GM19467 (cell line): ENCODE data around the gene MVB12B.

ENCODE experiments used
- ATAC-seq: cut with Tn5 transposase; IDR thresholded peaks from one replicate; pipeline ENCODE4 v1.9.1; 2021; ENCODE audit warnings: mild to moderate bottlenecking, moderate library complexity; ENCODE audit not compliant: unreplicated experiment

MVB12B gene

GRCh38 chr9:126401581-126401980 lies 75.0 kb downstream of the MVB12B start:
- ATAC-seq: no peak

DNA sequence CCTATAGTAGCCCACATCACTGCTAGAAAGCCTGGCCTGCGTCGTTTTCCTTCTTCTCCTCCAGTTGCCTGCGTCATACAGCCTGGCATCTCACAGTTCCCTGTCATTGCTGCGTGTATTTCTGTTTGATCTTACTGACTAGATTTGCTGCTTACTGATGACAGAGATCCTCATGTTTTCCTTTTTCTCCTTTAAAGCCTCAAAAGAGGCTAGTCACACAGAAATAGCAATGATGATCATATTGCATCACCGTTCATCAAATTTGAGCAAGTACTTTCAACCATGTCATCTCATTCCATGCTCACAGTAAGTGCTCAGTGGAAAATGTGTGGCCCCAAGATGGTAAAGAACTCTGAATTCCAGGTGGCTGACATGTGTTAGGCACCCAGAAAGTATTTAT lies 76.8 kb downstream of the MVB12B start:
- ATAC-seq: no peak

GRCh38 chr9:126404459-126404858 lies 77.8 kb downstream of the MVB12B start:
- no peak for ATAC-seq

GRCh38 chr9:126406075-126406667 lies 79.5 kb downstream of the MVB12B start:
- no peak for ATAC-seq

DNA sequence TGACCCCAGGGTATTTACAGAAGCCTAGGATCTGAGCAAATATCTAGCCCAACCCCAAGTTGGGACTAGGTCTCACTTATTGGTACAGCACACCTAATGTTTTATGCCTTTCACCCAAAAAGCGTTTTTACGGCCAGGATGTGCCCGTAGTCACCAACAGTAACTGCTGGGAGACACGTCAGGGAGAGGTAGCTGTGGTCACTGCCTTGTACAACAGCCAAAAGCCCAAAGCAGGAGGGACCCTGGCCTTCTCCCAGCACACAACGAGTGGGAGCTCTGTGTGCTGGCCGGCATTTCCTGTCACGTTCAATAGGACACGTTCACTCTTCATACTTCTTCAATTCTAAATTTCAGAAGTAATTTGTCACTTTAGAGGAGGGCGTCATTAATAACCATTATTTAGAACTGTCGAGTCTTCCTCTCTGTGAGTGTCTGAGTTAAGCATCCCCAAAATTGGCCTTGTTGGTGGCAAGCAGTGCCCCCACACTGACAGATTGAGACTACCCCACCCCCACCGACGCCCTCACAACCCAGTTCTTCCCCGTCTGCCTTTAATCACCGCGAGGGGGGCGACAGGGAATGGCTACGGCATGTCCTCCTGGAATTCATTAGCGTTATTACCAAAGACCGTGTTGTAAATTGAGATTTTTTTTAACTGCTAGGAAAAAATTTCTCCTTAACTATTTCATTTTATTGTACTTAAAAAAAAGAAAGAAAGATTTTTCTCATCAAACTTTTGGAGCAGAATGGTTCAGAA lies 80.7 kb downstream of the MVB12B start:
- no peak for ATAC-seq

- ATAC-seq: no peak
Measured at GRCh38 chr9:126408004-126408403, 81.4 kb downstream of the MVB12B start.

GRCh38 chr9:126410229-126410628 lies 83.6 kb downstream of the MVB12B start:
- ATAC-seq: no peak

DNA sequence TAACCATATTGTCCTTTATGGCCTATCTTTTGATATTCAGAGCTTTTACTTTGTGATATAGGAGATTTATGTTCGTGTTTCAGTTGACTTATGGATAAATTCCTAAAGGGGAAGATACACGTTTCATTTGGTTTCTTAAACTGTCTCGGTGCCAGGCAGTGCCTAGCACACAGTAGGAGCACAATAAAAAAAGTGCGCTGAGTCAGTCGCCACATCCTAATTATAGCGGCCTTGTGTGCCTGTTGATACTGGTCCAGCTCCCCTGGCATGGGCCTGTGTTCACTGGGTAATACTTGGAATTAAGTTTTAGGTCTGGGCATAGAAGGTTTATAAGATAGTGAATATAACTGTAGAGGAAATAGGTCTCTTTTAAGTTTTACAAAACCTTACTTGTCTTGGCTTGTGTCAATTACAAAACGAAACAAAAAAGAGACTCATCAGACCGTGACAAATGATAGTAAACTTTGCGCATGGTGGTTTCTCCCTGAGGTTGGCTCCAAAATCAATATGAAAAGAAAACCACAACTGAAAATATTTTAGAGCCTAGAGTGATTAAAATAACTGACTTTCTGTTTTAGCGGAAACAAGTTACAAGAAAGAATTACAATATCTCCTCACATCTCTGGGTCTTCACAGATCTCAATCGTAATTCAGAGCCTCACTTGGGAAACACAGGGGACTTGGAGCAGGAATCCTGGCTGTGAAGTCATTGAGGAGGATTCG lies 84.8 kb downstream of the MVB12B start:
- ATAC-seq: peak; percentile 61

DNA sequence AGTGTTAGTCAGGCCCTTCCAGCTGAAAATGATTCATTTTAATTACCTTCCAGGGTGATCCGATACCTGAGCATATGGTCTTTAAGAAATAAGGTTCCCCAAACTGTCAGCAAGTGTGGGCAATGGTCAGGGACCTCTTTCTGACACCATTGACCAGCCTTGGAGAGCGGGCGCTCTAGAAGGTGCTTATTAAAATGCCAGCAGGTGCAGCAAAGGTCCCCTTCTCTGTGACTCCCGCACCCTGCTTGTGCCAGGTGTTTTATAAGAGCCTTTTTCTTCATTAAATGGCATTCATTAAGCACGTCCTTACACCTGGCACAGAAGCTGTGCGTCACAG lies 85.3 kb downstream of the MVB12B start:
- ATAC-seq: no peak

GRCh38 chr9:126412905-126413304 lies 86.3 kb downstream of the MVB12B start:
- ATAC-seq: no peak

GRCh38 chr9:126413391-126414068 lies 86.9 kb downstream of the MVB12B start:
- ATAC-seq: no peak

- no peak for ATAC-seq
Measured at GRCh38 chr9:126415741-126416370, 89.2 kb downstream of the MVB12B start.

DNA sequence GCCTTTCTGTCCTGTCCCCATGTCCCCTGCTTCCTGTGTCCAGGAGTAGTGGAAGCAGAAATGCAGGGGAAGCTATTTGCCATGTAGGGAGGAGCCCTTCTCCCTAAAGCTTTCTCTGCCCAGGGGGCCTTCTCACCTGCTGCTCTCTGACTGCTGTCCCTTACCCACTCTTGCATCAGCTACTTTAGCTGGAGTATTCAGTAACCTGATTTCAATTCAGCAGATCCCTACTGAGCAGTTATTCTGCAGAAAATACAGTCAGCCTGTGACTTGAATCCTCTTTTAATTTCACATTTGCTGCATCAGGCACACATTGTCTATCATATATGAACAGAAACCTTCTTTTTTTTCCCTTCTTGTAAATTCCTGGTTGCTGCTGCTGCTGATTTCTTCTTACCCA lies 90.4 kb downstream of the MVB12B start:
- no peak for ATAC-seq

GRCh38 chr9:126417684-126418083 lies 91.1 kb downstream of the MVB12B start:
- ATAC-seq: no peak

DNA sequence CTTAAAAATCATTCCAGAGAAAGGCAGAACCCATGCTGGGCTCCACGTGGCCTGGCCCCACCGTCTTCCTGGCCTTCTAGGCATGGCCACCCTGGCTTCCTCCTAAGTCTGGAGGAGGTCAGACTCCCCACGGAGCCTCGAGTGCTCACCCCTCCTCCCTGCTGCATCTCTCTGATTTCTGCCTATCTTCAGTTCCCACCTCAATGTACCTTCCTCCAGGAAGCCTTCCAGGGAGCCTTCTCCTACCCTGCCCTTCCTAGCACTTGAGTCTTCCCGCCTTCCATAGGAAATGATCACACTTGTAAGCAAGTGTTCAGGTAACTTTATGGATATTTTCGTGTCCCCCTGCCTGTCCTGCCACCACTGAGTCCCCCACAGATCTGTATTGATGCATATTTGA lies 92.0 kb downstream of the MVB12B start:
- no peak for ATAC-seq

- ATAC-seq: no peak
Measured at GRCh38 chr9:126419475-126419874, 92.8 kb downstream of the MVB12B start.

- ATAC-seq: no peak
Measured at GRCh38 chr9:126420135-126420534, 93.5 kb downstream of the MVB12B start.

GRCh38 chr9:126420643-126421564 lies 94.3 kb downstream of the MVB12B start:
- ATAC-seq: no peak

DNA sequence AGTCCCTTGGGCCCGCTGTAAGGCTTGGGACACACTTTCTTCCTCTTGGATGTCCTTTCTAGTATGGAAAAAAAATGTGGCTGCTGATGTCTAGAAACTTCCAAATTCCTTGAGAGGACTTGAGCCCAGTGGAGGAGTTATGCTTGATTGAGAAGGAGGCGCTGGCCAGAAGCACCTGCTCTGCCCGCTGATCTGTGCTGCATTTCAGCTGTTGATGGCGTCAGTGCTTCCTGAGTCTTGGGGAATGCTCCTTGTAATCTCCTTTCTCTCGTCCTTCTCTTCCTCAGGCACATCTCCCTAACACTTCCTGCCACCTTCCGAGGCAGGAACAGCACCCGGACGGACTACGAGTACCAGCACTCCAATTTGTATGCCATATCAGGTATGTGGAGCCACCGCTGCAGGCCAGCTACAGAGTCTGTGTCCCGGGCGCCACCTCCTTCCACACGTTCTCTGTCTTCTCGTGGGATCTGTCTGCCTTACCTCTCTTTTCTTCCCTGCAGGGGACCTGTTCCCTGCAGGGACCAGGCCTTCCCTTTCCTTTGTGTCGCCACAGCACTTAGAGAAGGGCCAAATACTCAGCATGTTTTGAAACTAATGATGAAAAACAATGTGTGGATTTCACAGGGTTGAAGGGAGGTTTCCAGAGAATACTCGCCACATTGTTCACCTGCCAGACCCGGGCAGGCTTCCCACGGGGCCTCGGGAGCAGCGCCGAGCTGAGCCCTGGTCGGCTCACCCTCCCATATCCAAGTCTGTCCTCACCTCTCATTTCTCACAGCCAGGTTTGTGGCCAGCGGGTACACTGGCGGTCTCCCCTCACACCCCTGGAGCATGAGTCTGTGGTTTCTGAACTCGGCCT lies 95.2 kb downstream of the MVB12B start:
- no peak for ATAC-seq
